ENCODE results near the gene RTCA.
"Not testable (repeated sequence)": the region's sequence is repeated elsewhere in the genome, so short reads cannot be mapped to it uniquely, and the experiment has no call there.

Gene RTCA

GRCh38 chr1:100265931-100266740 lies at the start of gene RTCA:
TSS of gene RTCA (plus strand) at chr1:100266216. CDS start at chr1:100266376, 160 bp downstream.
- DNase-seq (ENCODE audit: low read depth in 2 of 2): peak; percentile 87 to 91

- no peak for DNase-seq (ENCODE audit: low read depth in 2 of 2)
These were observed 48.2 kb upstream of the RTCA start for GRCh38 chr1:100217834-100218233.

DNA sequence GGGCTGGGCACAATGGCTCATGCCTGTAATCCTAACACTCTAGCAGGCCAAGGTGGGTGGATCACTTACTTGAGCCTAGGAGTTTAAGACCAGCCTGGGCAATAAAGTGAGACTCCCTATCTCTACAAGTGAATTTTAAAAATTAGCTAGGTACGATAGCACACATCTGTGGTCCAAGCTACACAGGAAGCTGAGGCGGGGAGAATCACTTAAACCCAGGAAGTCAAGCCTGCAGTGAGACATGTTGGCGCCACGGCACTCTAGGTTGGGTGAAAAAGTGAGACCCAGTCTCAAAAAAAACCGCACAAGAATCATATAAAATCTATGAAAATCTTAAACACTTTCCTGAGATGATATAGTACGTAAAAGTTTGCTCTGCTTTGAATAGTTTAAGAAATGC lies 46.6 kb upstream of the RTCA start:
- no peak for DNase-seq (ENCODE audit: low read depth in 2 of 2)

DNA sequence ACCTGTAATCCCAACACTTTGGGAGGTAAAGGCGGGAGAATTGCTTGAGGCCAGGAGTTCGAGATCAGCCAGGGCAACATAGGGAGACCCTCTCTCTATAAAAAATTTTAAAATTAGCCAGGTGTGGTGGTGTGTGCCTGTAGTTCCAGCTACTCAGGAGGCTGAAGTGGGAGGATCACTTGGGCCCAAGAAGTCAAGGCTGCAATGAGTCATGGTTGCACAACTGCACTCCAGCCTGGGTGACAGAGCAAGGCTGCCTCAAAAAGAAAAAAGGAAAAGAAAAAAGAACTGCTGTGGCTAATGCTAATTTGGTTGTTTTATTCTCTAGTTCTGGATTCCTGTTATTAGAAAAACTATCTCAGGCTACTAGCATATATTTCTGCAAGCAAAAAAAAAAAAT lies 46.1 kb upstream of the RTCA start:
- DNase-seq (ENCODE audit: low read depth in 2 of 2): no peak

DNA sequence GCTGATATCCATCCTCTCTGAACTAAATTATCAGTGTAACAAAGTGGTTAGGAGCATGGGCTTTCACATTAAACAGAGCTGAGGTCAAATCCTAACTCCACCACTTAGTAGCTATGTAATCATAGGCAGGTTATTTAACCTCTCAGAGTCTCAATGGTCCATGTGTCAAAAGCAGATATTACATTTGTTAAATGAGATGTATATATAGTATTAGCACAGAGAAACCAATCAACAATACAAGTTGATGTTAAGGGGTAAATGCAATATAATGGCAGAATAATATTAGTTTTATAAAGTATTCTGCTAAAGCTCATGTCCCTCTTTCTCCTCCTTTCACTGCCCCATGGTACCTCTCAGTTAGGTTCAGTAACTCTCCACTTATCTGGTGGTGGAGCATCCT lies 43.6 kb upstream of the RTCA start:
- DNase-seq (ENCODE audit: low read depth in 2 of 2): no peak

- DNase-seq (ENCODE audit: low read depth in 2 of 2): no peak
These were observed 36.2 kb upstream of the RTCA start for GRCh38 chr1:100229681-100230443.

- DNase-seq (ENCODE audit: low read depth in 2 of 2): no peak
These were observed 35.3 kb upstream of the RTCA start for GRCh38 chr1:100230765-100231164.

GRCh38 chr1:100231721-100232120 lies 34.3 kb upstream of the RTCA start:
- no peak for DNase-seq (ENCODE audit: low read depth in 2 of 2)

GRCh38 chr1:100232156-100232555 lies 33.9 kb upstream of the RTCA start:
- no peak for DNase-seq (ENCODE audit: low read depth in 2 of 2)

GRCh38 chr1:100233566-100233965 lies 32.5 kb upstream of the RTCA start:
- DNase-seq (ENCODE audit: low read depth in 2 of 2): not testable (repeated sequence)

- DNase-seq (ENCODE audit: low read depth in 2 of 2): no peak
These were observed 31.6 kb upstream of the RTCA start for GRCh38 chr1:100234432-100234831.

DNA sequence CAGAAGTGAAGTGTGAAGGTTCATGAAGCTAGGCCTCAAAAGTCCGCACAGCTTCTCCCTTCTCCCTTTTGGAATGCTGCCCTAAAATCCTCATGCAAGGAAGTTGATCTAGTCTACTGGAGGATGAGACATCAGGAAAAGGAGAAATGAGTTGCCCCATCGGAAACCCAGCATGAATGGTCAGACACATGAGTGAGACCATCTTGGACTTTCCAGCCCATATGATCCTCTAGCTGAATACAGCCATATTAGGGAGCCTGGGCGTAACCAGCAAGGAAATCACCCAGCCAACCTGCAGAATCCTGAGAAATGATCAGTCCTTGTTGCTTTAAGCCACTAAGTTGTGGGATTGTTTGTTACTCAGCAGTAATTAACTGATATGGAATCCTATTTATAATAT lies 28.9 kb upstream of the RTCA start:
- no peak for DNase-seq (ENCODE audit: low read depth in 2 of 2)

- no peak for DNase-seq (ENCODE audit: low read depth in 2 of 2)
These were observed 26.1 kb upstream of the RTCA start for GRCh38 chr1:100239961-100240360.

GRCh38 chr1:100240631-100241030 lies 25.4 kb upstream of the RTCA start:
- no peak for DNase-seq (ENCODE audit: low read depth in 2 of 2)

DNA sequence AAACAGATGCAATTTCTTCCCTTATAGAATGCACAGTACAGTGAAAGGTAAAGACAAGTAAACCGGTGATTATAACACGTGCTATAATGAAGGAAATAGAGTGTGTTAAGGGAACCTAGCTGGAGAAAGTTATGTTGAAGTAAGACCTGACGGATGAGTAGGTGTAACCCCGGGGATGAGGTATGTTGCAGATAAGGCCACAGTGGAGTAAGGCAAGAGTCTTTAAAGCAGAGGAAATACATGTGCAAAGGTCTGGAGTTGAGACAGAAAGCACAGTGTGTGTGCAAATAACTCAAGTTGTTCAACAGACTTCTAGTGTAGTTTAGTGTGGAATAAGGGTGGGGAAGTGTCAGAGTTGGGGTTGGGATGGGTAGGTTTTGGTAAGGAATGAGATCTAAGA lies 19.3 kb upstream of the RTCA start:
- no peak for DNase-seq (ENCODE audit: low read depth in 2 of 2)

- no peak for DNase-seq (ENCODE audit: low read depth in 2 of 2)
These were observed 16.9 kb upstream of the RTCA start for GRCh38 chr1:100249155-100249536.

GRCh38 chr1:100249537-100250257 lies 16.3 kb upstream of the RTCA start, which contains the start of gene DBT:
TSS of gene DBT (minus strand) at chr1:100249834. CDS start at chr1:100249820, 14 bp downstream.
- DNase-seq (ENCODE audit: low read depth in 2 of 2): peak; percentile 70 to 82

- DNase-seq (ENCODE audit: low read depth in 2 of 2): no peak
These were observed 15.8 kb upstream of the RTCA start for GRCh38 chr1:100250264-100250663.

- no peak for DNase-seq (ENCODE audit: low read depth in 2 of 2)
These were observed 15.2 kb upstream of the RTCA start for GRCh38 chr1:100250807-100251206.

- no peak for DNase-seq (ENCODE audit: low read depth in 2 of 2)
These were observed 13.1 kb upstream of the RTCA start for GRCh38 chr1:100252901-100253300.

DNA sequence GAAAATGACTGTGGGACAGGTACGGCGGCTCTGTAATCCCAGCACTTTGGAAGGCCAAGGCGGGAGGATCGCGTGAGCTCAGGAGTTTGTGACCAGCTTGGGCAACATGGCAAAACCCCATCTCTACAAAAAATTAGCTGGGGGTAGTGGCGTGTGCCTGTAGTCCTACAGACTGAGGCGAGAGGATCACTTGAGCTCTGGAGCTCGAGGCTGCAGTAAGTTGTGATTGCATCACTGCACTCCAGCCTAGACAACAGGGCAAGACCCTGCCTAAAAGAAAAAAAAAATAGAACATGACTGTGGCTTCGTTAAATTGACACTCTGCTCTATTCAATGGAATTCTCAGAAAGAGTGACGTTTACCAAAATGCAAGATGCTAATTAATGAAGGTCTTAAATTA lies 12.5 kb upstream of the RTCA start:
- no peak for DNase-seq (ENCODE audit: low read depth in 2 of 2)

DNA sequence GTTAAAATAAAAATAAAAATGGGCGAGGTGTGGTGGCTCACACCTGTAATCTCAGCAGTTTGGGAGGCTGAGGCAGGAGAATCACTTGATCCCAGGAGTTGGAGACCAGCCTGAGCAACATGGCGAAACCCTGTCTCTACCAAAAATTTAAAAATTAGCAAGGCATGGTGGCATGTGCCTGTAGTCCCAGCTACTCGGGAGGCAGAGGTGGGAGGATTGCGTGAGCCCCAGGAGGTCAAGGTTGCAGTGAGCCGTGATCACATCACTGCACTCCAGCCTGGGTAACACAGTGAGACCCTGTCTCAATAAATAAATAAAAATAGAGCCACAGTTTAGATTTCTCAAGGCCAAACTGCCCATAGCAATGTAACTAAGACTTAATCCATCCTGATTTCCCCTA lies 9.7 kb upstream of the RTCA start:
- DNase-seq (ENCODE audit: low read depth in 2 of 2): not testable (repeated sequence)

All from stimulated activated CD8-positive, alpha-beta memory T cell treated with anti-CD3 and anti-CD28 coated beads, Interleukin-2, amount 100 ng/mL, for 1 hour (primary cell).